COLO668 (cell line): ENCODE results near the gene AICDA.
"Not testable (repeated sequence)": the region's sequence is repeated elsewhere in the genome, so short reads cannot be mapped to it uniquely, and the experiment has no call there.

Source experiments
- DNase-seq: peaks from one replicate; lab custom pipeline; 2025; ENCODE audit not compliant: unreplicated experiment; lab: John Stamatoyannopoulos, UW

AICDA gene

DNA sequence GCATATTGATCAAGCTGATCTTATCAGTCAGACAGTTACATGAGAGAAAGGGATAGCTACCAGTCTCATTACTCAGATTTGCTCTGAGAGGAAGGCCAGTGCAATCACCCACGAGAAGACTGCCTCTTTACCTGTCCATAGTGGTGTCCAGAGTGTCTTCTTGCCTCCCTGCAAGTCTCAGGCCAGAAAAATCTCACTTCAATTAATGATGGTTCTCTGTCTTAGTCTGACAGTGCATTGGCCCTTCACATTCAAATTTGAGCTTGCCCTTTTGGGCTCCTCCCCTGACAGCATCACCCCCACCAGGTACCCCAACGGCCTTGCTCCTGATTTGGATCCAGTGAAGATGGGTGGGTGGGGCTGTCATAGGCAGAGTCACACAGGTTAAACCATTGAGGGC lies at the start of gene AICDA:
Gene AICDA (minus strand): TSS at position 231 of the 400 bp plus-strand sequence. CDS start 92 bp downstream, at position 139.
- no peak for DNase-seq

DNA sequence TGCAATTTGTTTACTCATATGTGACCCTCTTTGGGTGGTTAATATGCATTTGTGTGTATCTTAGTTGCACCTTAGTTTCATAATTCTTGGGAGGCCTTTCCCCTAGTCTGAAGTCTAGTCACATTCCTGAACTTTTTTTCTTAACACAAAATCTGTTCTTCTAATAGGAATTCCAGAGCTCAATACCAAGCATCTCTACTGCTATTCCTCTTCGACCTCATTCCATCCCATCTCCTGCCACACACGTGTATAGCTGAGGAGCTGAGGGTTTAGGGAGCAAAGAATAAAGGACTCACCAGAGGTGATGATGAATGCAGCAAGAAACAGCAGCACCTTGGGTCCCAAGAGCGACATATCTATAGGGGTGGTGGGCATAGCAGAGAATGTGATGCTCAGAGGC lies 49.1 kb upstream of the AICDA start:
- DNase-seq = no peak

DNA sequence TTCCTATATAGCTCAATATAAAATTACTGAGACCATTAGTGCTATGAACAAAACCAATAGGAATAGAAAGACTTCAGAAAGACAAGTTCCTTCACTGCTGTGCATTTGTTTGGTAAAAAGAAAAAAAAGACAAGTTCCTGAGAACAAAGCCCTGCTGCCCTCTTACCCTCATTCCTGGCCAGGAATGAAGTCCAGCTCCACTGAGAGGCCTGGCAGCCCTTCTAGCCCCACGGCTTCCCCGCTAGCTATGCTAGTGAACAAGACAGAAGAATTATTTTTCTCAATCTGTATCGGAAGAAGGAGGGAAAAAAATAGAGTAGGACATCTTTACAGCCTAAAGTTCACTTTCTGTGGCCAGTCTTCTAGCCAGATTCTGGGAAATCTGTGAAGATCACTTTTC lies 48.4 kb upstream of the AICDA start:
- no peak for DNase-seq

DNA sequence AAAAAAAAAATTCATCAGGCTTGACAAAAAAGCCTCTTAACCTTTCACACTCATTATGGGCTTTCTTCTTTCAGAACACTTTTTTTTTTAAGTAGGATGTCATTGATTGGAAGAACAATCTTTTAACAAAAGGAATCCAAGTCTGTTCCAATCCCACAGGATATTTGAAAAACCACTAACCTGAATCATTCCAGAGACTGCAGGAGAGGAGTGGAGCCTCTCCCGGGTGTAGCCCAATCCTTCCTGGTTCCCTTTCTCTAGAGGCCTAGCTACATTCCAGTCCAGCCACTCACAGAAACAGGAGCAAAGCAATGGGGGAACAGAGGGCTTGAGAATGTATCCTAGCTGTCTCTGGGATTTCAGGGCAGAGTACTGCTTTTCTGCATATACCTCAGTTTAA lies 45.7 kb upstream of the AICDA start:
- DNase-seq = no peak

DNA sequence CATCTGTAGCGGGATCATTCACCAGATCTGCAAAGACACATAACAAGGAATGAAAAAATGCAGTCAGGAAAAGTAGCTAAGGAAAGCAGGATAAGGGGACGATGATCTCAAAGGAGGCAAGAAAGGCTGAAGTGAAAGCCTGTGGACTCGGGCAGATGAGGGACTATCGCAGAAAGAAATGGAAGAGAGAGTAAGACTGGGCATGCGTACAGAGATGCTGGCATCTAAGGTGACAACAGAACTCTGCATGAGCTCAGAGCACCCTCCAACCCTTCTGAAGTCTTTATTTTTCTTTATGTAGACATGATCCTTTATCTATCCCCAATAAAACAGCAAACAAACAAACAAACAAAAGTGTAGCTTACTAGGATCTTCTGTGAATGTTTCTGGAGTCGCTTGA lies 42.8 kb upstream of the AICDA start:
- no peak for DNase-seq

DNA sequence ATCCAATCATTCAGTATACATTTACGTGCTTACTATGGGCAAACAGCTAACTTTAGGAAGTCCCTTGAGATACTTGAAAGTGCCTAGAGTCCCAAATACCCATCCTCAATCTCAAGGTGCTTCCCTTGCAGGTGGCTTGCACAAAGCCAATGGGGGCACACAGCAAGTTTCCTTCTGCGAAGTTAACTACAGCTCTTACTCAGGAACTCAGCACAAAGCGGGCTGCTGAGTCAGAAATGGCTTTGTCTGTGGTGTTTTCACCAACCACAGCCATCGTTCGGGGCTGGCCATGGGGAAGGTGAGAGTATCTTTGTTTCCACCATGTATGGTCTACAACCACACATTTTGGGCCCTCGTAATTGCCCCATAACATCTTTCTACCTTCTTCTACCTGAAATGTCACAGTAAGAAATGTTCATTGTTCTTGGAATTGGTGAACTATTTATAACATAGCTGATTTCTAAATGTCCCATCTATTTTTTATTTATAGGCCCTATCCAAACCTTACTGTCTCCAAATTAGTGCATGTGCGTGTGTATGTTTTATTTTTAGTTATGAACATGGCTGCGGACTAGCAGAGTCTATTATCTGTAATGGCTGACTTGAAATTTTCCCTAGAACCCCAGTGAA lies 36.0 kb upstream of the AICDA start:
- DNase-seq = no peak

DNA sequence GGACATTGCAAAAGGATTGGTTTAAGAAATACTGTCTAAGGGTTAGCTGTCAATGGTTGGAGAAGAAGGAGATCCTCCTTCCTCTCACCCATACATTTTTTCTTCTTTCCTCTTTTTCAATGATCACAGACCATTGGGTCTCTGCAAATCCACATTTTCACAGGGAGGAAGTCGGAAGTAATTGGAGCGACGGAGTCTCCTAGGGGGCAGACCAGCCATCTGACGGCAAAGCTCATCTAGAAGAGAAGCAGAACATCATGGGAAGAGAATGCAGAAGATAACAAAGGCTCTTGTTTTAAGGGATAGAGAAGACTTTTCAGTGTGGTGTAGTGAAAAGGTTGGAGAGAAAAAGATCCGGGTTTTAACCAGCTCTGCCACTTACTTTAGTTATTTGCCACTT lies 35.3 kb upstream of the AICDA start:
- no peak for DNase-seq

DNA sequence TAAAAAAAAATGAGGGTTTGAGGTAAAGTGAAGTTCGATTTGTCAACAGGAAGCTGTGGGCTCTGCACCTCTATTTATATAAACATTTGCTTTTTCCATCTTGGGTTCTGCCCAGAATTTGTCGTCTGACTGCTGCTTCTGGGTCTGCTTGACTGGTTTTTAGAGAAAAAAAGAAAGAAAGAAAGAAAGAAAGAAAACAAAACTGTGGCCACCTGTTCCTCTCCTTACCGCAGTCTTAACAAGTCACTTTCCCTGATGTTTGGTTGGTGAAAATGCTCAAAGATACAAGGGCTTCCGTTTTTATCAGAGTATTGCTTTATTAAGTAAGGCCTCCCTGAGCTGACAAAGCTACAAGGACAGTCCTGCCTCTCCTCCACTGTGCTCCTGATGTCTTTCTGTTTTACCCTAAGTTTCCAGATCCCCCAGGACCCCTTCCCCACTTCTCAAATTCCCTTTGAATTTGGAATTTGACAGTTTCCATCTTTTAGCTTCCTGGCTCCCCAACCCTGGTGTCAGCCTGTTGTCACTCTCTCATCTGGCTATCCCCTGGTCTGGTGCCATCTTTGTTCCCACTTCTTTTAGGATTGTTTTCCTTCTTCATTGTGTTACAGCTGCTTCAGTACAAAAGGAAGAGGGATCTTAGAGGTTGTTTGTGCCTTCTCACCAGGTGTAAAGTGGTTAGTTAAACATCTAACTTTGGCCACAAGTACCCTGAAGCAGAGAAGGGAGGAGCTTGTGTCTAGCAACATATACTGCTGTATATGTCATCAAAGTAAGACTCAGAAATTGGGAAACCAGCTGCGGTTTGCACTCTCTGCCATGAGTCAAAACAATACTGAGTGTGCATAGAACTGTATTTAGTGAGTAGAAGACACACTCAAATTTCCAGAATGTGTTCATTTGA lies 31.9 kb upstream of the AICDA start:
- no peak for DNase-seq

DNA sequence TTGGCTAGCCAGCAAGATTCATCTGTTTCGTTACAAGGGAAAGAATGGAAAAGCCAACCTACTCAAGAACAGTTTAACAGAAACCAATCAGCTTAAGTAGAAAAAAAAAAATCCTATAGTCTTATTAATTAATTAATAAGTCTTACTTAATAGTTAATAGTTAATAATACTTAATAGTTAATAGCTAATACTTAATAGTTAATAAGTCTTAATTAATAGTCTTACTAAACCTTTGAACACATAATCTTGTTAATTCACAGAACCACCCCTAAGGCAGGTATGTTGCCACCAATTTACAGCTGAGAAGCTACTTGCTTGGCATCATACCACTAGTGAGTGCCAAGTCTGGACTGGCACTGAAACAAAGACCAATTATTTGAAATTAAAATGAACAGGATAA lies 30.1 kb upstream of the AICDA start:
- no peak for DNase-seq

DNA sequence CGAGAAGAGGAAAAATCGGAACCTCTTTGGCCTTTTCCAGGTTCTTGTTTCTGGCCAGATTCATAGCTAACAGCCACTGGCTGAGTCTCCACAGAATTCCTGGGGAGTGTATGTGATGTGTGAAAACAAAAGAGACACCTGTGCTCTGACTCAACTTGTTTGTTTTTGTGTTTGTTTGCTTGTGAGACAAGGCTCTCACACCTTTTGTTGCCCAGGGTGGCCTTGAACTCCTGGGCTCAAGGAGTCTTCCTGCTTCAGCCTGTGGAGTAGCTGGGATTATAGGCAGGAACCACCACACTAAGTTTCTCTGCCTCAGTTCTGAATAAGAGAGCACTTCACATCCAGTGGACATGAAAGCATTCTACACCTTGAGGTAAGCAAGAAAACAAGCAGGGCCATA lies 27.3 kb upstream of the AICDA start:
- DNase-seq = no peak

DNA sequence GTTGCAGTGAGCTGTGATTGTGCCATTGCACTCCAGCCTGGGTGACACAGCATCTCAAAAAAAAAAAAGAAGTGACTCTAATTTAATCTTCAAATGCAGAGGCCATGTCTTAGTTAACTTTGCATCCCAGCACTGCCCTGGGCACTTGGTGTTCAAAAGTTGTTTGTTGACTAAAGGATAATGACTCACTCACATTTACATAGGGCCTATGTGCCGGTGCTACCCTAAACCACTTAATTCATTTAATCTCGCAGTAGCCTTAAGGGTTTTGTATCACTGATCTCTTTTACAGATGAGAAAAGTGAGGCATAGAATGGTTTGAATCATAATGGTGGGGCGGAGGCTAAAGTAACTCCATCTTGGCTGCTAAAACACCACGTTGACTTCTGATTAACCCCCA lies 26.3 kb upstream of the AICDA start:
- no peak for DNase-seq

DNA sequence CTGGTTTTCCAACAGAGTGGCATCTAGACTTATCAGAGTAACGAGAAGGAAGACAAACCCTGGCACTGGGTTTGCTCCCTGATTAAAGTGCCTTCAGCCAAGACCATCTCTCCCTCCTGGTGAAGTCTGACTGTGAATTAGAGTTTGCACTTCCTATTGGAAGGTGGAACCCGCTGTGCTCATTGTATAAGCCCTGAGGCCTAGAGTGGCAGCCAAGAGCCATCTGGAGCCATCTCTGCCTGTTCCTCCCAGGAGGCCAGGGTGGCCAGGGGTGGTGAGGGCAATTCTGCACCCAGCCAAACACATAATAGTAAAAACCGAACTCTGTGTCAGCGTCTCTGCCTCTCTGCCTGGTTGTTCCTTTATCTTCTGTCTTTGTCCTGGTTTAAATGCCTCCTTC lies 25.0 kb upstream of the AICDA start:
- no peak for DNase-seq

DNA sequence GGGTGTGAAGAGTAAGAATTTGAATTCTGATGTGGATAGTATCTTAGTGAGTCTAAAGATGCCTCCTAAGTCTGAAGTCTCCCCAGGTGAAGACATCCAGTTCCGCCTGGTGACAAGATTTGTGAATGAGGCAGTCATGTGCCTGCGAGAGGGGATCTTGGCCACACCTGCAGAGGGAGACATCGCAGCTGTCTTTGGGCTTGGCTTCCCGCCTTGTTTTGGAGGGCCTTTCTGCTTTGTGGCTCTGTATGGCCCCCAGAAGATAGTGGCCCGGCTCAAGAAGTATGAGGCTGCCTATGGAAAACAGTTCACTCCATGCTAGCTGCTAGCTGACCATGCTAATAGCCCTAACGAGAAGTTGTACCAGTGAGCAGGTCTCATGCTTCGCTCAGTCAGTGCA lies 24.6 kb upstream of the AICDA start:
- no peak for DNase-seq

DNA sequence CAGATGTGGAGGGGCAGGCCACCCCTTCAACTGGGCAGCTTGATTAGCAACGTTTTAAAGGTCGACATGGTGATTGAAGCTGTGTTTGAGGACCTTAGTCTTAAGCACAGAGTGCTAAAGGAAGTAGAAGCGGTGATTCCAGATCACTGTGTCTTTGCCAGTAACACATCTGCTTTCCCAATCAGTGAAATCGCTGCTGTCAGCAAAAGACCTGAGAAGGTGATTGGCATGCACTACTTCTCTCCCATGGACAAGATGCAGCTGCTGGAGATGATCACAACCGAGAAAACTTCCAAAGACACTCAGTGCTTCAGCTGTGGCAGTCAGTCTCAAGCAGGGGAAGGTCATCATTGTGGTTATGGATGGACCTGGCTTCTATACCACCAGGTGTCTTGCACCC lies 23.9 kb upstream of the AICDA start:
- DNase-seq = no peak

DNA sequence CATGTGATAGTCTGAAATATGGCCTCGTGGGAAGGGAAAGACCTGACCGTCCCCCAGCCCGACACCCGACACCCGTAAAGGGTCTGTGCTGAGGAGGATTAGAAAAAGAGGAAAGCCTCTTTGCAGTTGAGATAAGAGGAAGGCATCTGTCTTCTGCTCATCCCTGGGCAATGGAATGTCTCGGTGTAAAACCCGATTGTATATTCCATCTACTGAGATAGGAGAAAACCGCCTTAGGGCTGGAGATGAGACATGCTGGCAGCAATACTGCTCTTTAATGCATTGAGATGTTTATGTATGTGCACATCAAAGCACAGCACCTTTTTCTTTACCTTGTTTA lies 23.3 kb upstream of the AICDA start:
- not testable (repeated sequence) for DNase-seq

DNA sequence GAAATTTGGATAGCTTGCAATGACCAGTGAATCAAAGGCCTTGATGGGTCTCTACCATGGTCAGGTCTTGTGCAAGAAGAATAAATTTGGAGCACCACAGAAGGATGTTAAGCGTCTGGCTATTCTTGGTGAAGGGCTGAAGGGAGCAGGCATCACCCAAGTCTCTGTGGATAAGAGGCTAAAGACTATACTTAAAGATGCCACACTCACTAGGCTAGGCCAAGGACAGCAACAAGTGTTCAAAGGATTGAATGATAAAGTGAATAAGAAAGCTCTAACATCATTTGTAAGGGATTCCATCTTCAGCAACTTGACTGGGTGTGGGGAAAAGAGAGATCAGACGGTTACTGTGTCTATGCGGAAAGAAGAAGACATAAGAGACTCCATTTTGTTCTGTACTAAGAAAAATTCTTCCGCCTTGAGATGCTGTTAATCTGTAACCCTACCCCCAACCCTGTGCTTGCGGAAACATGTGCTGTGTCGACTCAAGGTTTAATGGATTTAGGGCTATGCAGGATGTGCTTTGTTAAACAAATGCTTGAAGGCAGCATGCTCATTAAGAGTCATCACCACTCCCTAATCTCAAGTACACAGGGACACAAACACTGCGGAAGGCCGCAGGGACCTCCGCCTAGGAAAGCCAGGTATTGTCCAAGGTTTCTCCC lies 22.8 kb upstream of the AICDA start:
- DNase-seq = not testable (repeated sequence)

DNA sequence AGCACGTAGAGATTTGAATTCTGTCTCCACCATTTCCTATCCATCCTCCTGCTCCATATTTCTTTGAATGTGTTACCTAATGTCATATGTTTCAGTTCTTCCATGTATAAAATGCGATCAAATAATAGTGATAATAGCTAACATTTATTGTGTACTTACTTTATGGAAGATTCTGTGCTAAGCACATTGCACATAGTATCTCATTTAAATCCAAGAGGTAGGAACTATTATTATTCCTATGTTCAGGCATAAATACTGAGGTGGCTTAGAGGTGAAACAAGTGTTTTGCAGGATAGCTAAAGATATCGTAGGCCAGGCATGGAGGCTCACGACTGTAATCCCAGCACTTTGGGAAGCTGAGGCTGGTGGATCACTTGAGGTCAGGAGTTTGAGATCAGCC lies 17.5 kb upstream of the AICDA start:
- no peak for DNase-seq

DNA sequence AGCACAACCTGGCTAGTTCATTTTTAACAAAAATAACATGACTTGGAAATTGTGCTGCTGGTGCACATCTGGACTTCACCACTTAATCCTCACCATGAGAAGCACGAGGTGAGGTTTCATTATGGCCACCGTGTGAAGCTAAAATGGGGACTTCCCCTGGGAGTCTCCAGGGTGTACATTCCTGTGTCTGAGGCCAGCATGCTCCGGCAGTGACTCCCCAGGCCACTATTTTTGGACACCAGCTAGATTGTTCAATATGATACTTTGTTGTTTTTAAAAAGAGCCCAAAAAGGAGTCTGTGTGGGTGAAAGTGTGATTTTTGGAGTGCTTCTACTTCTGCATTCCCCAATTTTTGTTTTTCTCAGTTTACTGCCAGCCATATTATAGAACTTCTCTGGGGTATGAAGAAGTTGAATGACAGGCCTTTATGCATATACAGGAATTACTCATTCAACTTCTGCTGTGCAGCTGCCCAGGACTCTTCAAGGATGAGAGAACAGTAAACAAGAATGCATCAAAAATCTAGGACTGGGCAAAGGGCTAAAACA lies 16.9 kb upstream of the AICDA start:
- DNase-seq = no peak

DNA sequence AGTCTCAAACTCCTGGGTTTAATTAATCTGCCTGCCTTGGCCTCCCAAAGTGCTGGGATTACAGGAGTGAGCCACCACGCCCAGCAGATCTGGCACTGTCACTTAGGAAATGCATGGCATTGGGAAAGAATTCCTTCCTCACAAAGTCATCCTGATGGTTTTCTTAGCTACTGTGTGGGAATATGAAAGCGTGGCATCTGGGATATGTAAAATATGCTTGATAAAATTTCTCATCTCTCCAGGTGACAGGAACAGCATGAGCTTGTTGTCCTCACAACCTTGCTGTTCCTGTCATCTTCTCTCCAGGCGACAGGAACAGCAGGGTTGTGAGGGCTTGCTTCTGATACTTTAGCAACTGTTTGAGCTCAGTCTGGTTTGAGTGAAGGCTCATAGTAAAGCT lies 16.1 kb upstream of the AICDA start:
- DNase-seq = no peak

DNA sequence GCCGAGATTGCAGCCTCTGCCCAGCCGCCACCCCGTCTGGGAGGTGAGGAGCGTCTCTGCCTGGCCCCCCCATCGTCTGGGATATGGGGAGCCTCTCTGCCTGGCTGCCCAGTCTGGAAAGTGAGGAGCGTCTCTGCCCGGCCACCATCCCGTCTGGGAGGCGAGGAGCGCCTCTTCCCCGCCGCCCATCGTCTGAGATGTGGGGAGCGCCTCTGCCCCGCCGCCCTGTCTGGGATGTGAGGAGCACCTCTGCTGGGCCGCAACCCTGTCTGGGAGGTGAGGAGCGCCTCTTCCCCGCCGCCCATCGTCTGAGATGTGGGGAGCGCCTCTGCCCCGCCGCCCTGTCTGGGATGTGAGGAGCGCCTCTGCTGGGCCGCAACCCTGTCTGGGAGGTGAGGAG lies 12.1 kb upstream of the AICDA start:
- not testable (repeated sequence) for DNase-seq

DNA sequence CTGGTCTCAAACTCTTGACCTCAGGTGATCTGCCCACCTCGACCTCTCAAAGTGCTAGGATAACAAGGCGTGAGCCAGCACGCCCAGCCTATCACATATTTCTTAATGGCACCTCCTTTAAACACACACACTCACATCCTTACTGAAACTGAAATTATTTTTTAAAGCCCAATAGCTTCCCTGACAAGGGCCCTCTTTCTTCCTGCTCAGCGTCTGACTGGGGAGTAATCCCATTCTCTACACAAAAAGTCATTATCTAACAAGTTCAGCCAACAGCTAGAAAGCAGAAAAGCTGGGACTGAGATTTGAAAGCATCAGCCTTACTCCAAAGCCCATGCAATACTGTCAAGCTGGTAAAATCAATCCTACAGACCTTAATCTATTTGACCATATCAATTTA lies 10.0 kb upstream of the AICDA start:
- DNase-seq = no peak

DNA sequence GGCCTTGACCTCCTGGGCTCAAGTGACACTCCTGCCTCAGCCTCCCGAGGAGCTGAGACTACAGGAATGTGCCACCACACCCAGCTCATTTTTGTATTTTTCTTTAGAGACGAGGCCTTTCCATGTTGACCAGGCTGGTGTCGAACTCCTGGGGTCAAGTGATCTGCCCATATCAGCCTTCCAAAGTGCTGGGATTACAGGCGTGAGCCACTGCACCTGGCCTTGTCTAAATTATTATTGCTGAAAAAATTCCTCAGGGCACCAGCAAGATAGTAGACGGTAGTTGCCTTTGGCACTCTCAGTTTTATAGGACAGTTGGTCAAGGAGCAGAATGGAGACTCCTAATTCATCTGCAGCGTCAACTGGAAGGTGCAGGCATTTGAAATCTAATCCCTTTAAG lies 2.5 kb upstream of the AICDA start:
- DNase-seq = no peak
